HepG2 (cell line): ENCODE results near the gene ACRBP. TPM values are rescaled to one million over a fixed set of nuclear protein-coding genes. Genes with fewer than 3 reads are reported as not detected.

Experiments used
- ATAC-seq: fragments of 200-7000 bp; cut with Tn5 transposase; 3 replicates; pipeline ENCODE4 v1.9.1; 2020; ENCODE audit warnings: mild to moderate bottlenecking, moderate library complexity
- BruUV-seq: library from RNA; stranded (reverse); fragments of 400-500 nt; replicated peaks from 2 replicates; lab custom pipeline; 2021; lab: Mats Ljungman, UMichigan
- CTCF ChIA-PET: fragments of 300-600 bp; formaldehyde crosslinking; extraction: SDS; loops from one replicate; lab custom pipeline; 2021; ENCODE audit warnings: low total read pairs, inconsistent platforms, low intra/inter-chr PET ratio; lab: Yijun Ruan, JAX
- POLR2A ChIA-PET: fragments of 350-600 bp; sonication (Branson Sonifier 250); formaldehyde crosslinking; loops from one replicate; lab custom pipeline; 2020; ENCODE audit warnings: antibody characterized with exemption, inconsistent platforms; lab: Yijun Ruan, JAX
- DNase-seq: peaks from one replicate; pipeline ENCODE4 v3.0.0-alpha.2; 2015; ENCODE audit warnings: low spot score
- FAIRE-seq: peaks from 3 replicates; lab custom pipeline; 2011; peaks lifted over from hg19 to GRCh38; lab: Jason Lieb, UNC
- H2AFZ ChIP-seq: one replicate; pipeline ENCODE4 v1.6.1; 2011; ENCODE audit warnings: low read length, inconsistent platforms
- H3K27ac ChIP-seq: fragments of 300-600 bp; 3 replicates; pipeline ENCODE4 v1.8.0; 2011; ENCODE audit warnings: mixed run types, mild to moderate bottlenecking, mixed read lengths, low read length, inconsistent platforms; ENCODE audit not compliant: insufficient read depth; ENCODE audit errors: extremely low read length
- H3K27me3 ChIP-seq, 2 experiments: fragments of 200-600 bp in 1 of 2; 2 replicates in 1 of 2; 3 replicates in 1 of 2; pipeline versions ENCODE4 v1.6.0 to v1.8.0; 2011; ENCODE audit warnings: low read length in 2 of 2, mild to moderate bottlenecking in 2 of 2, moderate library complexity in 2 of 2, inconsistent platforms in 1 of 2; ENCODE audit not compliant: insufficient read depth in 2 of 2, control insufficient read depth in 1 of 2
- H3K36me3 ChIP-seq, 2 experiments: fragments of 200-600 bp in 1 of 2; replicated peaks in 1 of 2; 2 replicates in 1 of 2; 3 replicates in 1 of 2; pipeline versions ENCODE4 v1.5.1 to v1.8.0; 2011; ENCODE audit warnings: low read length in 2 of 2, inconsistent platforms in 1 of 2; ENCODE audit not compliant: insufficient read depth in 2 of 2, control insufficient read depth in 1 of 2
- H3K4me1 ChIP-seq: 2 replicates; pipeline ENCODE4 v1.5.1; 2012; ENCODE audit warnings: low read length, inconsistent platforms; ENCODE audit not compliant: insufficient read depth
- H3K4me2 ChIP-seq: 2 replicates; pipeline ENCODE4 v1.6.0; 2011; ENCODE audit warnings: low read depth, low read length, inconsistent platforms
- H3K4me3 ChIP-seq, 3 experiments: fragments of 200-600 bp in 1 of 3; sonication (generic), shearing (Covaris generic) in 1 of 3; replicated peaks in 1 of 3; 2 replicates each; pipeline ENCODE4 v1.5.1; 2011 to 2016; ENCODE audit warnings: low read length in 3 of 3, inconsistent platforms in 2 of 3, low read depth in 2 of 3, mild to moderate bottlenecking in 2 of 3, control low read depth in 1 of 3, mixed read lengths in 1 of 3; ENCODE audit not compliant: insufficient read depth in 1 of 3
- H3K79me2 ChIP-seq: one replicate; pipeline ENCODE4 v1.6.1; 2011; ENCODE audit warnings: low read length, inconsistent platforms; ENCODE audit not compliant: insufficient read depth
- H3K9ac ChIP-seq: 2 replicates; pipeline ENCODE4 v1.6.0; 2011; ENCODE audit warnings: mild to moderate bottlenecking, low read depth, low read length, inconsistent platforms; ENCODE audit not compliant: insufficient read depth
- H3K9me3 ChIP-seq: 2 replicates; pipeline ENCODE4 v1.5.1; 2012; ENCODE audit warnings: mild to moderate bottlenecking, low read length
- H4K20me1 ChIP-seq: 2 replicates; pipeline ENCODE4 v1.6.0; 2011; ENCODE audit warnings: inconsistent platforms, mild to moderate bottlenecking, low read length, moderate library complexity; ENCODE audit not compliant: insufficient read depth
- FOXA1 ChIP-seq, 2 experiments: fragments of 450-650 bp in 1 of 2; sonication (generic) in 1 of 2; formaldehyde crosslinking in 1 of 2; IDR thresholded peaks; 2 replicates each; pipeline versions ENCODE4 v1.4.0 to v1.6.1; 2016 to 2020; ENCODE audit warnings: missing genetic modification reagents in 1 of 2
- FOXA3 ChIP-seq: IDR thresholded peaks from 2 replicates; pipeline ENCODE4 v1.6.1; 2016; ENCODE audit warnings: missing genetic modification reagents, missing compliant biosample characterization
- FUBP1 ChIP-seq: sonication (generic); formaldehyde crosslinking; IDR thresholded peaks from 2 replicates; pipeline ENCODE4 v1.5.1; 2020; ENCODE audit warnings: missing genetic modification reagents, mild to moderate bottlenecking, borderline replicate concordance
- XRCC5 ChIP-seq: fragments of 200-400 bp; formaldehyde crosslinking; optimal IDR thresholded peaks from 2 replicates; pipeline ENCODE3; 2017; ENCODE audit warnings: mild to moderate bottlenecking, low read length
- ZBED4 ChIP-seq: sonication (generic); formaldehyde crosslinking; IDR thresholded peaks from 2 replicates; pipeline ENCODE4 v1.4.0; 2020; ENCODE audit warnings: missing genetic modification reagents, borderline replicate concordance
- ZFX ChIP-seq: sonication (generic); formaldehyde crosslinking; IDR thresholded peaks from 2 replicates; pipeline ENCODE4 v1.4.0; 2020; ENCODE audit warnings: mild to moderate bottlenecking, low read depth, missing genetic modification reagents, moderate library complexity
- ZFY ChIP-seq: sonication (generic); formaldehyde crosslinking; IDR thresholded peaks from 2 replicates; pipeline ENCODE4 v1.4.0; 2020; ENCODE audit warnings: missing genetic modification reagents
- ZNF644 ChIP-seq: IDR thresholded peaks from 2 replicates; pipeline ENCODE4 v1.6.1; 2016; ENCODE audit warnings: low read depth
- WGBS: methylation state at CpG from one replicate; pipeline ENCODE4 v1.1.6; 2017; ENCODE audit warnings: low lambda C conversion rate; 5-methylcytosine and 5-hydroxymethylcytosine counted together
- in situ Hi-C: cut with HindIII; loops from 2 replicates; pipeline ENCODE4 v1.10.0; 2017; ENCODE audit warnings: low pct_unique_long_range_greater_than_20kb; ENCODE audit not compliant: extremely low pct_ligation_motif_present
- intact Hi-C: fragments of 100-400 bp; cut with micrococcal nuclease; formaldehyde crosslinking; loops from one replicate; pipeline ENCODE4 v1.10.0; 2022; ENCODE audit not compliant: unreplicated experiment
- polyA plus RNA-seq, 8 experiments: library from polyadenylated mRNA; depleted of rRNA in 3 of 8; stranded (reverse) in 7 of 8; unstranded in 1 of 8; fragments of >200 nt; fragmentation: Illumina TruSeq in 4 of 8; extraction: Trizol in 4 of 8; gene quantifications; 2 replicates each; pipeline versions ENCODE4 v1.2.1 to v1.2.3, GENCODE V29; 2011 to 2016; ENCODE audit warnings: low read depth in 4 of 8, missing spikeins in 1 of 8, mixed read lengths in 1 of 8; ENCODE audit not compliant: insufficient read depth in 1 of 8
- total RNA-seq, 5 experiments: library from RNA; depleted of rRNA; stranded (reverse); fragments of >200 nt; fragmentation: Illumina TruSeq; extraction: Trizol; gene quantifications; 2 replicates each; pipeline ENCODE4 v1.2.3, GENCODE V29; 2016; ENCODE audit warnings: low read depth in 1 of 5

The ACRBP gene
- total and polyA plus RNA-seq, 2 of the 13 experiments (the other 11 are each of a cell fraction or from before 2014, with no cell fraction given): 0.46 TPM; not detected in 1

GRCh38 chr12:6608592-6609281, 38.5 kb downstream of the ACRBP start:
- ATAC-seq (peak; percentile 64), DNase-seq (peak; percentile 68), FAIRE-seq (peak; percentile 63)
- Histone ChIP-seq H3K27ac (no peak overlapping the region), H3K27me3 (no peaks in the 10 kb centered on the region; a peak in 1 of 5 replicates), H3K4me2 (no peak overlapping the region), H3K4me1 (peaks cover 60% of the 10 kb centered on the region), H3K36me3 (peaks cover 4 to 8% of the 10 kb centered on the region in 2 experiments; a peak in 4 of 5 replicates), H2AFZ (no peak overlapping the region), H3K9ac (no peak overlapping the region), H4K20me1 (peaks cover 14% of the 10 kb centered on the region), H3K79me2 (peaks cover 26% of the 10 kb centered on the region), H3K9me3 (no peaks in the 10 kb centered on the region), H3K4me3 (no peak overlapping the region)
- TF ChIP-seq FOXA3 (CRISPR knock-in tag): 0 out of 2 replicates have a peak, but pooled peaks have one; percentile 20
- TF ChIP-seq ZFY: 0 out of 2 replicates have a peak, but pooled peaks have one; percentile 15
- no peak for TF ChIP-seq FUBP1 (CRISPR knock-in tag)
- TF ChIP-seq ZFX (CRISPR knock-in tag): peak; percentile 46; the same call in 1 of the 2 replicates
- peak; percentile 22 for TF ChIP-seq XRCC5
- TF ChIP-seq ZNF644 (CRISPR knock-in tag): 0 out of 2 replicates have a peak, but pooled peaks have one; percentile 28
- no peak for TF ChIP-seq FOXA1 (IDR thresholded peaks at IDR 0.05)
- peak; percentile 62 for TF ChIP-seq FOXA1 (CRISPR knock-in tag; IDR thresholded peaks at IDR 0.05)
- no peak for TF ChIP-seq ZBED4 (CRISPR knock-in tag)
- WGBS: 12% methylated on average over 6 of the region's 8 CpGs
- in situ Hi-C loops: no loop called here
- ChIA-PET CTCF (no interaction called here), POLR2A (interaction anchor here (0.7 to 2.1 kb wide), 4 partner anchors 75 to 244 kb away, joined by 3 to 15 read pairs (median 4); partner anchors contain the start of genes COPS7A, GAPDH and ZNF384)
- BruUV-seq: no TSS peak
- intact Hi-C loops: no loop called here
